VCaP (cell line): ENCODE results near the gene COL20A1.
"Not testable (repeated sequence)": the region's sequence is repeated elsewhere in the genome, so short reads cannot be mapped to it uniquely, and the experiment has no call there.

Experiments used
- H3K27ac ChIP-seq: fragments of 450-650 bp; 2 replicates; pipeline ENCODE4 v1.5.1; 2017
- CTCF ChIP-seq: fragments of 450-650 bp; conservative IDR thresholded peaks from 2 replicates; pipeline ENCODE4 v1.5.1; 2017; ENCODE audit warnings: mild to moderate bottlenecking, moderate library complexity

The COL20A1 gene

GRCh38 chr20:63249891-63250290, 43.1 kb upstream of the COL20A1 start:
- no peak overlapping the region; the same call in 1 of the 2 replicates for H3K27ac ChIP-seq
- TF ChIP-seq CTCF = no peak

- not testable (repeated sequence) for H3K27ac ChIP-seq
- TF ChIP-seq CTCF = peak; percentile 67
These were observed 41.6 kb upstream of the COL20A1 start for GRCh38 chr20:63251350-63251749.

- no peak for TF ChIP-seq CTCF
- no peak overlapping the region for H3K27ac ChIP-seq
These were observed 40.7 kb upstream of the COL20A1 start for GRCh38 chr20:63252284-63252711.

- TF ChIP-seq CTCF = no peak
- H3K27ac ChIP-seq = no peak overlapping the region
These were observed 39.9 kb upstream of the COL20A1 start for GRCh38 chr20:63253065-63253437.

- TF ChIP-seq CTCF = no peak
- no peak overlapping the region for H3K27ac ChIP-seq
These were observed 39.4 kb upstream of the COL20A1 start for GRCh38 chr20:63253438-63254231.

- H3K27ac ChIP-seq = no peak within 1 kb of the TSS
- TF ChIP-seq CTCF = no peak
These were observed 38.8 kb upstream of the COL20A1 start, which contains the start of gene NKAIN4 for GRCh38 chr20:63254232-63254605. Gene NKAIN4, minus strand, starts transcription at chr20:63254463. Its CDS starts 13 bp downstream, at chr20:63254450.

GRCh38 chr20:63254606-63255384, 38.2 kb upstream of the COL20A1 start:
- no peak for TF ChIP-seq CTCF
- H3K27ac ChIP-seq = no peak overlapping the region
